Brain microvascular endothelial cell (primary cell): Measurements from ENCODE around the gene PTK6.

Experiments used
- DNase-seq: peaks from one replicate; pipeline ENCODE4 v3.0.0-alpha.2; 2020
- H3K27ac ChIP-seq: fragments of 250-450 bp; sonication (Bioruptor Pico); 2 replicates; pipeline ENCODE4 v1.5.1; 2020; ENCODE audit warnings: mild to moderate bottlenecking, moderate library complexity
- H3K27me3 ChIP-seq: fragments of 250-450 bp; sonication (Bioruptor Pico); replicated peaks from 2 replicates; pipeline ENCODE4 v1.5.1; 2020; ENCODE audit warnings: mild to moderate bottlenecking
- H3K36me3 ChIP-seq: fragments of 250-450 bp; sonication (Bioruptor Pico); replicated peaks from 2 replicates; pipeline ENCODE4 v1.5.1; 2020; ENCODE audit warnings: mild to moderate bottlenecking
- H3K4me3 ChIP-seq: 2 replicates; pipeline ENCODE4 v1.5.1; 2011; ENCODE audit warnings: low read depth, mild to moderate bottlenecking, control low read depth, low read length, moderate library complexity
- CTCF ChIP-seq: IDR thresholded peaks from 2 replicates; pipeline ENCODE4 v1.5.1; 2011; ENCODE audit warnings: low read depth, mild to moderate bottlenecking, moderate library complexity, low read length, control low read depth, inconsistent platforms; ENCODE audit errors: missing control alignments
- in situ Hi-C: cut with HindIII; loops from 2 replicates; pipeline ENCODE4 v1.10.0; 2017; ENCODE audit warnings: low sequenced_read_pairs, low pct_ligation_motif_present

PTK6 gene

GRCh38 chr20:63545814-63546213 lies 8.6 kb upstream of the PTK6 start:
- in situ Hi-C loops: no loop called here
- Histone ChIP-seq H3K27ac (no peak overlapping the region), H3K4me3 (no peak overlapping the region), H3K36me3 (no peaks in the 10 kb centered on the region), H3K27me3 (peaks cover 18% of the 10 kb centered on the region)
- DNase-seq: no peak
- no peak for TF ChIP-seq CTCF

- Histone ChIP-seq H3K27ac (no peak overlapping the region), H3K4me3 (no peak overlapping the region), H3K36me3 (no peaks in the 10 kb centered on the region), H3K27me3 (peaks cover 18% of the 10 kb centered on the region)
- in situ Hi-C loops: no loop called here
- no peak for TF ChIP-seq CTCF
- DNase-seq: no peak
These were observed 7.9 kb upstream of the PTK6 start for GRCh38 chr20:63544958-63545516.

GRCh38 chr20:63544241-63544957 lies 7.2 kb upstream of the PTK6 start:
- H3K27ac ChIP-seq: no peak overlapping the region
- H3K27me3 ChIP-seq: peaks cover 16% of the 10 kb centered on the region
- no peaks in the 10 kb centered on the region for H3K36me3 ChIP-seq
- no peak for DNase-seq
- no peak overlapping the region for H3K4me3 ChIP-seq
- in situ Hi-C loops: no loop called here
- TF ChIP-seq CTCF: no peak

GRCh38 chr20:63543733-63544132 lies 6.6 kb upstream of the PTK6 start:
- H3K4me3 ChIP-seq: no peak overlapping the region
- in situ Hi-C loops: no loop called here

GRCh38 chr20:63543131-63543530 lies 6.0 kb upstream of the PTK6 start:
- TF ChIP-seq CTCF: no peak
- H3K27me3 ChIP-seq: peaks cover 10% of the 10 kb centered on the region
- no peak overlapping the region for H3K4me3 ChIP-seq
- no peak for DNase-seq
- in situ Hi-C loops: no loop called here
- no peak overlapping the region for H3K27ac ChIP-seq
- no peaks in the 10 kb centered on the region for H3K36me3 ChIP-seq

More at GRCh38 chr20:63543733-63544132, 6.6 kb upstream of the PTK6 start:
- no peak for DNase-seq
- Histone ChIP-seq H3K27me3 (peaks cover 14% of the 10 kb centered on the region), H3K36me3 (no peaks in the 10 kb centered on the region), H3K27ac (no peak overlapping the region)
- TF ChIP-seq CTCF: no peak
